GF-D8 (cell line): Measurements from ENCODE around the gene RPS19BP1.
A peak's percentile ranks its signal among the peaks of the same experiment; 100 is the strongest.

Experiments
- DNase-seq: peaks from one replicate; lab custom pipeline; 2025; lab: John Stamatoyannopoulos, UW

Gene RPS19BP1

GRCh38 chr22:39532215-39533073 is at the start of gene RPS19BP1:
Gene RPS19BP1 (minus strand): TSS chr22:39532748. CDS start chr22:39532738, 10 bp downstream.
- peak; percentile 97 for DNase-seq

DNA sequence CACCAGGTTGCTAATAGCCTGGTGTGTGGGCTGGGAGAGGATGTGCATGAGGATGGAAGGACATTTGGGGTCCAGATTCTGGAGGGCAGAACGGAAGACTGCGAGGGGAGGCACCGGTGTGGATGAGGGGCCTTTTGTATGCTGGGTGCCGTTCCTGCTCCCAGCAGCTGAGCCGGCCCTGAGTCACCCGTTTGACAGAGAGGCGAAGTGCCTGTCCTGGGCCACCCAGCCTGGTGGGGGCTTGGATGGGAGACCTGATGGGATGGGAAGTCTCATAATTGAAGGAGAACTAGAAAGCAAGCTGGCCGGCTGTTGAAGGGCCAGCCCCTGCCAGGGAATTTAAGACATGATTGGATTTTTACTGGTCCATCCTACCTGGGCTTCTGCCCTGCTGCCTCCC is 48.8 kb upstream of the RPS19BP1 start:
- DNase-seq, result no peak

DNA sequence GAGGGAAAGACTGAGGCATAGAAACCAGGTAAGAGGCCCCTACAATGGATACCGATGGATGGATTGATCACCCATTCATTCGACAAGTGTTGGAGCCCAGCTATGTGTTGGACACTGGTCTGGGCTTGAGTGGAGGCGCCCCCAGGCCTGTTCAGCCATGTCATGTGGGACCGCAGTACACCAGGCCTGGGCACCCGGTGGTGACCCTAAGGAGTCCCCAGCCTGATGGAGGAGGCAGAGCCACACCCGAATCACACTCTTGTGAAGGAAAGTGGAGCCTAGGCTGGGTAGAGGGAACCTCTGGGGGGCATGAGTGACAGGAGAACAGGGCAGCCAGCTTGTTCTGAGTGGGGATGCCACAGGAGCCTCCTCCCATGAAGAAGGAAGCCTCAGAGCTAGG is 48.2 kb upstream of the RPS19BP1 start:
- DNase-seq, result no peak

- no peak for DNase-seq
These were observed 47.5 kb upstream of the RPS19BP1 start for GRCh38 chr22:39580006-39580441.

GRCh38 chr22:39577900-39578299 is 45.4 kb upstream of the RPS19BP1 start:
- DNase-seq, result no peak

GRCh38 chr22:39577366-39577765 is 44.8 kb upstream of the RPS19BP1 start:
- DNase-seq, result no peak

DNA sequence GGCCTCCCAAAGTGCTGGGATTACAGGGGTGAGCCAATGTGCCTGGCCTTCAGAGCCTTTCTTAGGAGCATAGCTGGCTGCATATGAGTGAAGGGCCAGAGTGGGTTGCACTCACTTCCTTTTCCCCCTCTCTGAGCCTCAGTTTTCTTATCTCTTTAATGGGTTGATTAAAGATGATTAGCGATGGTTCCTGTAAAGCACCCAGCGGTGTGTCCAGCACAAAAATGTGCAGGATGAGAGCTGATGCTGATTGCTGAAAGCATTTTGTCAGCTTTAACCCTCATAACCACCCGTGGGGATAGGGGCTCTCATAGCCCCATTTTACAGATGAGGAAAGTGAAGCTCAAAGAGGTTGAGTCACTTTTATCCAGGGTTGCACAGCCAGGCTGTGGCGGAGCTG is 43.5 kb upstream of the RPS19BP1 start:
- DNase-seq, result no peak

DNA sequence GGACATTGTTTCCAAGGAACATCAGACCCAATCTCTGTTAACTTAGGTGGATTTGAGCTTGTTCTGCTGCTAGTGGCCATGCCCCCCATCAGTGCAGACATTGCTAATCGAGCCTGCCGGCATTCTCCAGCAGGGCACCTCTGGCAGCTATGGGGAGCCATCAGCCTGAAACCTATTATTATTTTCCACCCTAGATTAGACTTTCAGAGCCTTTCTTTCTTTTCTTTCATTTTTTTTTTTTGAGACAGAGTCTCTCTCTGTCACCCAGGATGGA is 42.9 kb upstream of the RPS19BP1 start:
- DNase-seq, result no peak

DNA sequence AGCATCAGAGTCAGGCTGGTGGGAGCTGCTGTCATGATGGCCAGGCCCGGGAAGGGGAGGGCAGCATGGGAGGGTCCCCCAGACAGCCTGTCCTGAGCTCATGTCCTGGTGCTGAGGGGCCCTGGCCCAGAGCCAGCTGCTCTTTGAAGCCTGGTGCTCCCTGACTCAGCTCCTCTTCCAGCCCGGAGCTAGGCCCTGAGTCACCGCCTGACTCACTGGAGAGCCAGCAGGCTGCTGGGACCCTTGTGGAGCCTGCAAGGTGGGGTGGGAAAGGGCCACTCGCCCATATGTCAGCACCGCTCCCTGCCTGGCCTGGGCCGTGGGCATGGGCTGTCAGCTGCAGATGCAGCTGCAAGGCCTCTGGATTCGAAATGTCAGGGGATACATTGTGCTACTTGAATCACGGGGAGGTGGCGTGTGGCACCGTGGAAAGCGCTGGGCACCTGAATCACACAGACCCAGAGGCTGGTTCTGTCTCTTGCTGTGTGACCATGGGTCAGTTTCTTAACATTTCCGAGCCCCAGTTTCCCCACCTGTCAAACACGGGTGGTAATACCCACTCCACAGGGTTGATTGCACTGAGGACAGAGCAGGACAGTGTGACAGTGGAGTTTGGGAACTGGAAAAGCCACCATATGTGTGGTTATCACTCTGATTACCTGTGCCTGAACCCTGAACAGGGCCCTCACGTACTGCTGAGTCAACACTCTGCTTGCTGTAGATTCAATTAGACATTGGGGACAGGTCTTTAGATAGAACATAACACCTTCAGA is 42.4 kb upstream of the RPS19BP1 start:
- DNase-seq, result no peak

GRCh38 chr22:39571538-39571937 is 39.0 kb upstream of the RPS19BP1 start:
- DNase-seq, result no peak

DNA sequence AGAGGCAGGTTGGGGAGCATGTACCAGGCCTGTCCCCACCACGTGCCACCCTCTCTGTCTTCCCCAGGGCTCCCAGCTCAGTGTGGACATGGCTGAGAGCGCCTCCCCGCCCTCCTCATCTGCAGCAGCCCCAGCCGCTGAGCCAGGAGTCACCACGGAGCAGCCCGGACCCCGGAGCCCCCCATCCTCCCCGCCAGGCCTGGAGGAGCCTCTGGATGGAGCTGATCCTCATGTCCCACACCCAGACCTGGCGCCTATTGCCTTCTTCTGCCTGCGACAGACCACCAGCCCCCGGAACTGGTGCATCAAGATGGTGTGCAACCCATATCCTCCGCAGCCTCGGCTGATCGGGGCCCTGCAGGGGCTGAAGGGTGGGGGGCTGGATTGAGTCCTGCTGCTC is 38.1 kb upstream of the RPS19BP1 start, which contains the start of gene CACNA1I:
Gene CACNA1I (plus strand): TSS at position 89 of the 400 bp plus-strand sequence. CDS start 0 bp downstream, at position 89.
- DNase-seq, result no peak

DNA sequence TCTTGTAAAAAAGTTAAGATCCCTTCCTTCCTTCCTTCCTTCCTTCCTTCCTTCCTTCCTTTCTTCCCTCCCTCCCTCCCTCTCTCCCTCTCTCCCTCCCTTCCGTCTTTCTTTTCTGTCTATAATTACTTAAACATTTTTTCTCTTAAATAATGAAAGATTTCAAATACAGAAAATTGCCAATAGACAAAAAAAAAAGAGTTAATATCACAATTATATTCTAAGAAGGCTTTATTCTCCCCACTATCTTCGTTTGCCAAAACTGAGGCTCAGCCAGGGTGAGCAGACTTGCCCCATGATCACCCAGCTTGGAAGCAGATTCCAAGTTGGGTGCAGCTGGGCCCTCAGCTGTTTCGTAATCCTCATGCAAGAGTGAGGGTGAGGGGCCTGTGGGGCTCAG is 37.7 kb upstream of the RPS19BP1 start:
- no peak for DNase-seq

GRCh38 chr22:39569066-39569465 is 36.5 kb upstream of the RPS19BP1 start:
- DNase-seq, result no peak

DNA sequence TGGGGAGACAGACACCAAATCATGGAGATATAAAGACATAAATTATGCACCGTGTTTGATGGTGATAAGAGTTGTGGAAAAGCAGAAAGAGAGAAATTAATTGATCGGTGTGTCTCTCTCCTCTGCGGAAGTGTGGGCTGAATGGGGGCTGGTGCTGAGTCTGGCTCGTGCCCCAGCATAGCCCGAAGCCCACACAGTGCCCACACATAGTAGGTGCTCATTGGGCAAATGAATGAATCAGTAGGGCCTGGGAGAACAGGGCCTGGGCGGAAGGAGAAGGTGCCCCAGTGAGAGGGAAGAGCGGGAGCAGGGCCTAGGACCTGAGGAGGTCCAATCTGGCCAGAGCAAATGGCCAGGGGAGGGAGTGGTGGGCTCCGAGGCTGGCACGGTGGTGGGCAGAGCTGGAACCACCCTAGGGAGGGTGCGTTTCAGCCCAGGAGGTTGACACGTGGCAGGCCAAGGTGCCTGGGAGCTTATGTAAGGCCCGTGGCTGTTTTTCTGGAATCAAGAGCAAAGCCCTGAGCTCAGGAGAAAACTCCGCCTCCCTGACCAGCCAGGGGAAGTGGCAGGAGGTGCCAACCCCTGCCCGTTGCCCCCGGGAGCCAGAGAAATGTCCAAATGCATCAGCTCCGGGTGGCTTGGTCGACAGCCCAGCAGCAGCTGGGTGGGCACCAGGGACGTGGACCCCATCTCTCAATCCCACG is 35.9 kb upstream of the RPS19BP1 start:
- DNase-seq, result no peak

DNA sequence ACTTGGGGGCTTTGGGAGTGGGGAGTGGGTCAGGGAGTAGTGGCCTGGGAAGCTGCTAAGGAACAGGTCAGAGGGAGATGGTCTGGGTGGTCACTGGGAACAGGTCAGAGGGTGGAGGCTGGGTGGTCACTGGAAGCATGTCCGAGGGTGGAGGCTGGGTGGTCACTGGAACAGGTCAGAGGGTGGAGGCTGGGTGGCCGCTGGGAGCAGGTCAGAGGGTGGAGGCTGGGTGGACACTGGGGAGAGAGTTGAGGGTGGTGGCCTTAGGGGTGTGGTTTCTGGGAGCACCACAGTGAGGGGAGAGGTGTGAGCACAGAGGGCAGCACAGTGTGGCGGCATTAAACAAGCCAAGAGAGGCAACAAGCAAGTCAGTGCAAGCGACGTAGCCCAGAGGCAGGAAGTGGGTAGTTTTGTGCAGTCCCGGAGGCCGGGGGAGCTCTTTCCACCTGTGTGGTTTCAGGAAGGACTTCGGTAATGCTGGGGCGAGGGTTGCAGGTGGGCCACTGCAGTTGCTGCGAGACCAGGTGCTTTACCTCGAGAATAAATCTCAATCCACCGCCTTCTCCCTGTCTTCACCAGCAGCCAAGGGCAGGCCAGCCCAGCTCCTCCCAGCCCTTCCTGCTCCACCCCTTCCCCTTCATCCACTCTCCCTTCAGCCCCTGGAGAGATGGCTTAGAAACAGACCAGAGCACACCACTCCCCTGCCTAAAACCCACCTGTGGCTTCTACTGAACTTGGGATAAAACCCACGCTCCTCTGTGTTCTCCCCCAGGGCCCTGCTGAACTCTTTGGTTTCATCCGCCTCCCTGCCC is 34.8 kb upstream of the RPS19BP1 start:
- no peak for DNase-seq

DNA sequence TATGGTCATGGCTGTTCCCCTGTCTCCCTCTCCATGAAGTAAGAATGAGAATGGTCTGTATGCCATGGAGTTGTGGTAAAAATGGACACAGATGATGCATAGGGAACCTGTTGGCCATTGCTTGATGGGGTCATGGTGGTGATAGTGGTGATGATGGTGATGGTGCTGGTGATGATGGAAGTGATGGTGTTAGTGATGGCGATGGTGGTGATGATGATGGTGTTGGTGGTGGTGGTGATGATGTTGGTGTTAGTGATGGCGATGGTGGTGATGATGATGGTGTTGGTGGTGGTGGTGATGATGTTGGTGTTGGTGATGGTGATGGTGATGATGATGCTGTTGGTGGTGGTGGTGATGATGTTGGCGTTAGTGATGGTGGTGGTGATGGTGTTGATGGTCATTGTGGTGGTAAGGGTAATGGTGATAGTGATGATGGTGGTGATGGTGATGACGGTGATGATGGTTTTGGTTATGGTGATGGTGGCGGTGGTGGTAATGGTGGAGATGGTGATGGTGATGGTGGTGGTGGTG is 32.9 kb upstream of the RPS19BP1 start:
- no peak for DNase-seq

- no peak for DNase-seq
These were observed 31.3 kb upstream of the RPS19BP1 start for GRCh38 chr22:39563571-39564428.

GRCh38 chr22:39562839-39563489 is 30.4 kb upstream of the RPS19BP1 start:
- DNase-seq, result no peak

- no peak for DNase-seq
These were observed 27.6 kb upstream of the RPS19BP1 start for GRCh38 chr22:39560127-39560526.
